GM18499 (cell line): Measurements from ENCODE around the gene SLC23A3.

ENCODE experiments used
- ATAC-seq: cut with Tn5 transposase; IDR thresholded peaks from one replicate; pipeline ENCODE4 v1.9.1; 2021; ENCODE audit warnings: moderate number of reproducible peaks; ENCODE audit not compliant: insufficient read depth, unreplicated experiment

Gene SLC23A3

GRCh38 chr2:219157396-219157795 lies 12.4 kb downstream of the SLC23A3 start:
- no peak for ATAC-seq

- no peak for ATAC-seq
Measured at GRCh38 chr2:219155054-219155644, 14.7 kb downstream of the SLC23A3 start.

- ATAC-seq: no peak
Measured at GRCh38 chr2:219149667-219150066, 20.2 kb downstream of the SLC23A3 start.

GRCh38 chr2:219142329-219142728 lies 27.5 kb downstream of the SLC23A3 start:
- ATAC-seq: no peak

- no peak for ATAC-seq
Measured at GRCh38 chr2:219140722-219141121, 29.1 kb downstream of the SLC23A3 start.

GRCh38 chr2:219133976-219134375 lies 35.9 kb downstream of the SLC23A3 start:
- no peak for ATAC-seq

GRCh38 chr2:219131744-219132143 lies 38.1 kb downstream of the SLC23A3 start:
- ATAC-seq: no peak

GRCh38 chr2:219131327-219131726 lies 38.5 kb downstream of the SLC23A3 start:
- no peak for ATAC-seq

GRCh38 chr2:219129589-219129988 lies 40.2 kb downstream of the SLC23A3 start:
- no peak for ATAC-seq

- ATAC-seq: no peak
Measured at GRCh38 chr2:219128396-219128795, 41.4 kb downstream of the SLC23A3 start.

GRCh38 chr2:219127037-219127635 lies 42.7 kb downstream of the SLC23A3 start:
- no peak for ATAC-seq

GRCh38 chr2:219126555-219126954 lies 43.3 kb downstream of the SLC23A3 start:
- no peak for ATAC-seq

- no peak for ATAC-seq
Measured at GRCh38 chr2:219125886-219126270, 44.0 kb downstream of the SLC23A3 start.

GRCh38 chr2:219125225-219125885 lies 44.5 kb downstream of the SLC23A3 start:
- ATAC-seq: no peak

GRCh38 chr2:219124381-219125110 lies 45.3 kb downstream of the SLC23A3 start:
- ATAC-seq: no peak

GRCh38 chr2:219123356-219124135 lies 46.3 kb downstream of the SLC23A3 start:
- no peak for ATAC-seq

- ATAC-seq: no peak
Measured at GRCh38 chr2:219122202-219122980, 47.4 kb downstream of the SLC23A3 start.

- ATAC-seq: no peak
Measured at GRCh38 chr2:219120082-219120481, 49.7 kb downstream of the SLC23A3 start.

- no peak for ATAC-seq
Measured at GRCh38 chr2:219119422-219120043, 50.3 kb downstream of the SLC23A3 start.
